Uterus (tissue), 4 donors: ENCODE results near the gene LRRN3. TPM values are rescaled to one million over a fixed set of nuclear protein-coding genes. Genes with fewer than 3 reads are reported as not detected.
A peak's percentile ranks its signal among the peaks of the same experiment; 100 is the strongest.

Experiments used
- DNase-seq, 2 donors: peaks; one replicate each; pipeline ENCODE4 v3.0.0-alpha.2; 2019 to 2020
- H3K27ac ChIP-seq, 2 donors: fragments of 200-600 bp; sonication (generic); 1 replicate in 1 of 2; 2 replicates in 1 of 2; pipeline ENCODE4 v1.5.1; 2016 to 2018
- H3K27me3 ChIP-seq, 2 donors: fragments of 200-600 bp; sonication (generic); one replicate each; pipeline ENCODE4 v1.5.1; 2018 to 2019; ENCODE audit warnings: control low read depth in 1 of 2
- H3K36me3 ChIP-seq, 2 donors: fragments of 200-600 bp; sonication (generic); one replicate each; pipeline ENCODE4 v1.5.1; 2019; ENCODE audit warnings: control low read depth in 1 of 2
- H3K4me1 ChIP-seq, 2 donors: fragments of 200-600 bp; sonication (generic); one replicate each; pipeline ENCODE4 v1.5.1; 2018 to 2019; ENCODE audit warnings: control low read depth in 1 of 2
- H3K4me3 ChIP-seq, 2 donors: fragments of 200-600 bp; sonication (generic); 1 replicate in 1 of 2; 2 replicates in 1 of 2; pipeline ENCODE4 v1.5.1; 2018 to 2019; ENCODE audit warnings: mild to moderate bottlenecking in 1 of 2
- H3K9me3 ChIP-seq, 2 donors: fragments of 200-600 bp; sonication (generic); one replicate each; pipeline ENCODE4 v1.5.1; 2019; ENCODE audit warnings: control low read depth in 1 of 2
- POLR2A ChIP-seq, 2 donors: fragments of 450-650 bp; IDR thresholded peaks; one replicate each; pipeline ENCODE4 v1.6.1; 2016; ENCODE audit warnings: antibody characterized with exemption in 2 of 2, mild to moderate bottlenecking in 1 of 2, moderate library complexity in 1 of 2
- intact Hi-C: fragments of 100-400 bp; cut with DNase I; formaldehyde crosslinking; loops from one replicate; pipeline ENCODE4 v1.15.1; 2023; ENCODE audit warnings: low total_unique reads
- total RNA-seq, 4 donors: library from RNA; depleted of rRNA in 3 of 4; stranded (reverse); fragments of >200 nt in 3 of 4; gene quantifications; one replicate each; pipeline versions ENCODE4 v1.1.0 to v1.2.4, GENCODE V29; 2014 to 2023
- TF ChIP-seq, protein P1 (sequence below), 4 experiments: fragments of 200-600 bp in 2 of 4; fragments of 450-650 bp in 2 of 4; sonication (generic) in 2 of 4; IDR thresholded peaks; one replicate each; pipeline ENCODE4 v1.5.1; 2016 to 2019; ENCODE audit warnings: antibody characterized with exemption in 4 of 4, mild to moderate bottlenecking in 2 of 4, moderate library complexity in 1 of 4
- donor health status: DM: yes; HTN: yes; CAD: no.

Gene LRRN3
- total RNA-seq, 4 donors from 2014 or later = 0.12 to 18.5 TPM; not detected in 2

DNA sequence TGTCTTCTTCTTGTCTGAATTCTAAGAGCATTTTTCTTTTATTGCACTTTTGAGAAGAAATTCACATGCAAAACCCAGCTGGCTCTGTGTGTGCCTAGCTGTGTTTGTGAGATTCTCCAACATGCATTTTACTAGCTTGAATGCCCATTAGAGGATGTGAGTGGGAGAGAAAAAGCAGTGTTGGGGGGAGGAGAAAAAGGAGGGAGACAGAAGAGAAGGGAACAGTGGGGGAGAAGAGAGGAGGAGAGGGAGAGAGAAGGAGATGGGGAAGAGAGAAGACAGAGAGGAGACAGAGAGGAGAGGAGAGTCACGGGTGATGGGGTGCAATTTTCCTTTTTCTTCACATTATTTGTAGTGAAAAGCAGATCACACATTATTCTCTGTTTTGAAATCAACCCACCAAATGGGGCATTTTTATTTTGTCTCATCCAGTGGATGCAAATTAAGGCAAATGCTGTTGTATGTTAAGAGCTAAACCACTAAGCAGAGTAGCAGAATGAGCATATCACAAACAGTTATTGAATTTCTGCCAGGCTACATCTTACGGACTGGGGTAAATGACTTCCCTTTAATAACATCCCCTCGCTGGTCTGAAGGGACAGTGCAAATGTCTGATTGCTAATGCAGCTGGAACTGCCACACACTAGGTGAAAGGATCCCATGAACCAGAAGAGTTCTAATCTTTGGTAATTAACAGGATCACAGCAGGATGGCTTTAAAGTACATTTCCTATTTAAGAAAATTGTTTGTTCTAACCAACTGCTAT is 849 bp downstream of the LRRN3 start:
- no peaks in the 10 kb centered on the region for H3K9me3 ChIP-seq
- TF ChIP-seq, protein P1, sequence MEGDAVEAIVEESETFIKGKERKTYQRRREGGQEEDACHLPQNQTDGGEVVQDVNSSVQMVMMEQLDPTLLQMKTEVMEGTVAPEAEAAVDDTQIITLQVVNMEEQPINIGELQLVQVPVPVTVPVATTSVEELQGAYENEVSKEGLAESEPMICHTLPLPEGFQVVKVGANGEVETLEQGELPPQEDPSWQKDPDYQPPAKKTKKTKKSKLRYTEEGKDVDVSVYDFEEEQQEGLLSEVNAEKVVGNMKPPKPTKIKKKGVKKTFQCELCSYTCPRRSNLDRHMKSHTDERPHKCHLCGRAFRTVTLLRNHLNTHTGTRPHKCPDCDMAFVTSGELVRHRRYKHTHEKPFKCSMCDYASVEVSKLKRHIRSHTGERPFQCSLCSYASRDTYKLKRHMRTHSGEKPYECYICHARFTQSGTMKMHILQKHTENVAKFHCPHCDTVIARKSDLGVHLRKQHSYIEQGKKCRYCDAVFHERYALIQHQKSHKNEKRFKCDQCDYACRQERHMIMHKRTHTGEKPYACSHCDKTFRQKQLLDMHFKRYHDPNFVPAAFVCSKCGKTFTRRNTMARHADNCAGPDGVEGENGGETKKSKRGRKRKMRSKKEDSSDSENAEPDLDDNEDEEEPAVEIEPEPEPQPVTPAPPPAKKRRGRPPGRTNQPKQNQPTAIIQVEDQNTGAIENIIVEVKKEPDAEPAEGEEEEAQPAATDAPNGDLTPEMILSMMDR (IDR thresholded peaks at IDR 0.05) = no peak
- TF ChIP-seq POLR2A (IDR thresholded peaks at IDR 0.05) = no peak
- intact Hi-C loops = no loop called here
- H3K27ac ChIP-seq = no peak overlapping the region
- no peaks in the 10 kb centered on the region for H3K36me3 ChIP-seq
- no peaks in the 10 kb centered on the region for H3K4me1 ChIP-seq
- no peaks in the 10 kb centered on the region for H3K27me3 ChIP-seq
- DNase-seq = no peak
- peak overlapping the region in 1 of 2 donors; percentile 28 for H3K4me3 ChIP-seq

DNA sequence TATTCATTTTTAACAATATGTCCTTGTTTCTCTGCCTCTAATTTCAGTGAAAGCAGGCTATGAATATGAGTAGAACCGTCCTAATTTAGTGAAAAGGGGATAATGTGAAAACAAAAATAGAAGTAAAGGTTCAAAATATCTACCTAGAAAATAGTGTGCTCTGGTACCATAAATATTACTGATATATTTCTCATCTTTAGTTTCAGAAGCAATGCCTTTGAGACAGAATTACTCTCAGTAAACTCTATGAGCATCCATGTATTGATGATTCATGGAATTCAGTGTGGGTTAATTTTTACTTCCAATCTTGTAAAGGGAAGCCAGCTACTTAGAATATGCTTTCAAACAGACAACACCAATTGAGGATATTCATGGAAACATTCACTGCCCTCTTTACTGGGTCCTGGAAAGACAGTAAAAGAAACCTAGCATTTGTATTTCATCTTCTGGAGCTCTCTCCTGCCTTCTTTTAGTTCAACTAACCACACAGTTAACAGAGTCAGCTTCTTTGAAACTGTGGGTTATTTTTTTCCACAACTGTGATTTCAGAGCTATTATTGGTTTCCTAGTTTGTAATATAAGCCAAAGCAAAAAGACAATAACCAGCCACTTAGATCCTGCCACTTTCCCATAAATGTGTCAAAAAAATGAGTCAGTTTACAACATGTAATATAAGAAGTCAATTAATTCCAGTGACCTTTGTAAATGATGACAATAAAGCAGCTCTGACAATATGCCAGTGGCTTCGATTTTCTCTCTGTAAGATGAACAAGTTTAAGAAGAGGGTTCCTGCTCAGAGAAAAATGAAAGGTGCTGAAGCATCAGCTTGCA is 1.7 kb downstream of the LRRN3 start:
- no peak overlapping the region for H3K27ac ChIP-seq
- no peak for TF ChIP-seq POLR2A (IDR thresholded peaks at IDR 0.05)
- TF ChIP-seq, protein P1 (IDR thresholded peaks at IDR 0.05) = no peak
- no peak for DNase-seq
- H3K36me3 ChIP-seq = no peaks in the 10 kb centered on the region
- intact Hi-C loops = no loop called here
- no peaks in the 10 kb centered on the region for H3K27me3 ChIP-seq
- no peak overlapping the region for H3K4me3 ChIP-seq
- no peaks in the 10 kb centered on the region for H3K4me1 ChIP-seq
- H3K9me3 ChIP-seq = no peaks in the 10 kb centered on the region

DNA sequence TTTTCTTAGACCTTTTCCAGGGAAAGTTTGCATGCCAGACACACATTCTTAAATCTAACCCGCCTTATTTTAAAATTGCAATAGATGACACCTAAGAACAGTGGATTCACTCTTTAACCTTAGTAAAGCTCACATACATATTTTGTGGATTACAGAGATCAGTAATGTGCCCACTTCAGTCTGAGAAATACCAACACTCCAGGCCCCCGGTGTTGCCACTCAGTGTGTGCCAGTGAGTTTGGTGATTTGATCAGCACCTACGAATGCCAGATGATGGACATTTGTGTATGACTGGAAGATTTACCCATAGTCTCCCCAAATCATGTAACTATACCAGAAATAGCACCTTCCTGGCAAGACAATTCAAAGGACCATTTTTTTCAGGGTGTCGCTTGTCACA is 2.6 kb downstream of the LRRN3 start:
- Histone ChIP-seq H3K27ac (no peak overlapping the region), H3K36me3 (no peaks in the 10 kb centered on the region), H3K27me3 (no peaks in the 10 kb centered on the region), H3K4me3 (no peak overlapping the region), H3K9me3 (no peaks in the 10 kb centered on the region), H3K4me1 (no peaks in the 10 kb centered on the region)
- intact Hi-C loops = no loop called here
- TF ChIP-seq, protein P1 (IDR thresholded peaks at IDR 0.05) = no peak
- TF ChIP-seq POLR2A (IDR thresholded peaks at IDR 0.05) = no peak
- no peak for DNase-seq

DNA sequence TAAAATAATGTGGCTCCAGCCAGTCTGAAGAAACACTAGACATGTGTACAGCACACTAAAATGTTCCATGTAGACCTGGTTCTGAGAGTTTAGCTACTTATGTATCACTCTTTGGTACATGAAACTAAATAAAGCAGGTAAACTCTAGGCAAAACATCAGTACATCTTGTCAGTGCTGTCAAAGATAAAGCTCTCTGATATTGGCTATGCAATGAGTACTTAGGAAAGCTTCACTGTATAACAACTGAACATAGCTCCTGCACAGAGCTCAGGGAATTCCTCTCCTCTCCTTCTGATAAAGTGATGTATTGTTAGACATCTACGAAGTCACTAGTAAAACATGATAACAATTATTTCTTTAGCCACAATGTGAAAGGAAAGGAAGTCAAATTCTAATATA is 3.5 kb downstream of the LRRN3 start:
- intact Hi-C loops = no loop called here
- DNase-seq = no peak
- Histone ChIP-seq H3K4me1 (no peaks in the 10 kb centered on the region), H3K27me3 (no peaks in the 10 kb centered on the region), H3K36me3 (no peaks in the 10 kb centered on the region), H3K4me3 (no peak overlapping the region), H3K9me3 (no peaks in the 10 kb centered on the region), H3K27ac (no peak overlapping the region)
- TF ChIP-seq POLR2A (IDR thresholded peaks at IDR 0.05) = no peak
- TF ChIP-seq, protein P1 (IDR thresholded peaks at IDR 0.05) = no peak

DNA sequence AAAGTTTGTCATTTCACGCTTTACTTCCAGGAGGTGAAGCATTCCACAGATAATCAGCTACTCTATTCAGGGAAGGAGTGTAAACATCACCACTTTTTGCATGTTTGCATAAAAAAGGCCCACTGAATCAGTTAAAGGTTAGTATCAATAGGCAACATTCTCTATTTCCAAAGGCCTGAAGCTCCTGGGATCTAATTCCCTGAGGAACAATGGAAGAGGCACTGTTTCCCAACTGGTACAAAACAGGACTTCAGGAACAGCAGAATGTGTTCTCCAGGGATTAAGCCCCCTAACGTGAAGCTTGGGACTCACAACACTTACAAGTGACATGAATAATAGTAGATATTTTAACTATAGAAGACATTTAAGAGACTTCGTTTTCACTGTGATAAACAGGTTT is 6.1 kb downstream of the LRRN3 start:
- TF ChIP-seq, protein P1 (IDR thresholded peaks at IDR 0.05) = no peak
- TF ChIP-seq POLR2A (IDR thresholded peaks at IDR 0.05) = no peak
- Histone ChIP-seq H3K4me3 (no peak overlapping the region), H3K4me1 (no peaks in the 10 kb centered on the region), H3K36me3 (no peaks in the 10 kb centered on the region), H3K27me3 (no peaks in the 10 kb centered on the region), H3K27ac (no peak overlapping the region), H3K9me3 (no peaks in the 10 kb centered on the region)
- no peak for DNase-seq
- intact Hi-C loops = no loop called here
